Measurements from ENCODE around the gene ELL2.
A peak's percentile ranks its signal among the peaks of the same experiment; 100 is the strongest.
"Not testable (repeated sequence)": the region's sequence is repeated elsewhere in the genome, so short reads cannot be mapped to it uniquely, and the experiment has no call there.

ELL2 gene

GRCh38 chr5:95845391-95845790 lies 116.3 kb downstream of the ELL2 start:
- no peaks in the 10 kb centered on the region for H3K36me3 Mint-ChIP-seq
- no peaks in the 10 kb centered on the region for H3K9me3 Mint-ChIP-seq
- no peak overlapping the region for H3K4me3 Mint-ChIP-seq
- H3K4me1 Mint-ChIP-seq: peaks cover 16% of the 10 kb centered on the region
- ATAC-seq (ENCODE audit: low read depth) (no peak), DNase-seq (ENCODE audit: low spot score in 2 of 2) (no peak)
- no peaks in the 10 kb centered on the region for H3K27me3 Mint-ChIP-seq
- no peak overlapping the region for H3K27ac Mint-ChIP-seq

GRCh38 chr5:95843733-95844223 lies 117.9 kb downstream of the ELL2 start:
- H3K27me3 Mint-ChIP-seq: no peaks in the 10 kb centered on the region
- H3K9me3 Mint-ChIP-seq: no peaks in the 10 kb centered on the region
- H3K36me3 Mint-ChIP-seq: no peaks in the 10 kb centered on the region
- H3K27ac Mint-ChIP-seq: peak overlapping the region; percentile 75
- peaks cover 16% of the 10 kb centered on the region for H3K4me1 Mint-ChIP-seq
- no peak overlapping the region for H3K4me3 Mint-ChIP-seq
- ATAC-seq (ENCODE audit: low read depth) (no peak), DNase-seq (ENCODE audit: low spot score in 2 of 2) (no peak)

- peak in 1 of 2 donors; percentile 34 for DNase-seq (ENCODE audit: low spot score in 2 of 2)
- no peaks in the 10 kb centered on the region for H3K36me3 Mint-ChIP-seq
- peak; percentile 84 for ATAC-seq (ENCODE audit: low read depth)
- H3K4me1 Mint-ChIP-seq: peaks cover 16% of the 10 kb centered on the region
- H3K4me3 Mint-ChIP-seq: peak overlapping the region; percentile 46
- H3K27ac Mint-ChIP-seq: peak overlapping the region; percentile 75
- no peaks in the 10 kb centered on the region for H3K9me3 Mint-ChIP-seq
- H3K27me3 Mint-ChIP-seq: no peaks in the 10 kb centered on the region
These were observed 118.7 kb downstream of the ELL2 start for GRCh38 chr5:95842854-95843544.

GRCh38 chr5:95841914-95842812 lies 119.5 kb downstream of the ELL2 start:
- peak overlapping the region; percentile 75 for H3K27ac Mint-ChIP-seq
- H3K4me3 Mint-ChIP-seq: no peak overlapping the region
- H3K4me1 Mint-ChIP-seq: peaks cover 16% of the 10 kb centered on the region
- no peaks in the 10 kb centered on the region for H3K36me3 Mint-ChIP-seq
- no peaks in the 10 kb centered on the region for H3K27me3 Mint-ChIP-seq
- ATAC-seq (ENCODE audit: low read depth) (no peak), DNase-seq (ENCODE audit: low spot score in 2 of 2) (no peak)
- no peaks in the 10 kb centered on the region for H3K9me3 Mint-ChIP-seq

GRCh38 chr5:95840956-95841705 lies 120.5 kb downstream of the ELL2 start:
- Mint-ChIP-seq H3K4me3 (no peak overlapping the region), H3K4me1 (peaks cover 21% of the 10 kb centered on the region), H3K27ac (no peak overlapping the region), H3K27me3 (no peaks in the 10 kb centered on the region), H3K9me3 (no peaks in the 10 kb centered on the region), H3K36me3 (no peaks in the 10 kb centered on the region)
- no peak for DNase-seq (ENCODE audit: low spot score in 2 of 2)
- ATAC-seq (ENCODE audit: low read depth): no peak

GRCh38 chr5:95839658-95840057 lies 122.0 kb downstream of the ELL2 start:
- Mint-ChIP-seq H3K4me1 (peaks cover 26% of the 10 kb centered on the region), H3K4me3 (no peak overlapping the region)
- no peak for ATAC-seq (ENCODE audit: low read depth)

GRCh38 chr5:95838556-95838955 lies 123.1 kb downstream of the ELL2 start:
- Mint-ChIP-seq H3K36me3 (no peaks in the 10 kb centered on the region), H3K4me1 (peaks cover 32% of the 10 kb centered on the region), H3K4me3 (no peak overlapping the region), H3K27ac (no peak overlapping the region), H3K27me3 (no peaks in the 10 kb centered on the region), H3K9me3 (no peaks in the 10 kb centered on the region)
- DNase-seq (ENCODE audit: low spot score in 2 of 2) (no peak), ATAC-seq (ENCODE audit: low read depth) (no peak)

More at GRCh38 chr5:95839658-95840057, 122.0 kb downstream of the ELL2 start:
- H3K27ac Mint-ChIP-seq: peak overlapping the region; percentile 6
- no peaks in the 10 kb centered on the region for H3K36me3 Mint-ChIP-seq
- H3K9me3 Mint-ChIP-seq: no peaks in the 10 kb centered on the region
- no peak for DNase-seq (ENCODE audit: low spot score in 2 of 2)
- no peaks in the 10 kb centered on the region for H3K27me3 Mint-ChIP-seq

GRCh38 chr5:95838001-95838520 lies 123.6 kb downstream of the ELL2 start:
- H3K4me3 Mint-ChIP-seq: no peak overlapping the region
- DNase-seq (ENCODE audit: low spot score in 2 of 2) (no peak), ATAC-seq (ENCODE audit: low read depth) (no peak)
- peaks cover 31% of the 10 kb centered on the region for H3K4me1 Mint-ChIP-seq
- H3K27me3 Mint-ChIP-seq: no peaks in the 10 kb centered on the region
- no peaks in the 10 kb centered on the region for H3K9me3 Mint-ChIP-seq
- H3K36me3 Mint-ChIP-seq: no peaks in the 10 kb centered on the region
- H3K27ac Mint-ChIP-seq: peak overlapping the region; percentile 13

GRCh38 chr5:95837492-95837891 lies 124.2 kb downstream of the ELL2 start:
- H3K36me3 Mint-ChIP-seq: no peaks in the 10 kb centered on the region
- DNase-seq (ENCODE audit: low spot score in 2 of 2) (no peak), ATAC-seq (ENCODE audit: low read depth) (no peak)
- H3K27ac Mint-ChIP-seq: peak overlapping the region; percentile 13
- no peaks in the 10 kb centered on the region for H3K9me3 Mint-ChIP-seq
- H3K4me3 Mint-ChIP-seq: no peak overlapping the region
- no peaks in the 10 kb centered on the region for H3K27me3 Mint-ChIP-seq
- H3K4me1 Mint-ChIP-seq: peaks cover 32% of the 10 kb centered on the region

- peaks cover 35% of the 10 kb centered on the region for H3K4me1 Mint-ChIP-seq
- H3K27me3 Mint-ChIP-seq; ATAC-seq (ENCODE audit: low read depth); H3K4me3 Mint-ChIP-seq; H3K36me3 Mint-ChIP-seq; DNase-seq (ENCODE audit: low spot score in 2 of 2); H3K9me3 Mint-ChIP-seq: not testable (repeated sequence)
- peak overlapping the region; percentile 89 for H3K27ac Mint-ChIP-seq
These were observed 124.7 kb downstream of the ELL2 start for GRCh38 chr5:95836971-95837370.

GRCh38 chr5:95836544-95836943 lies 125.1 kb downstream of the ELL2 start:
- Mint-ChIP-seq H3K27me3 (no peaks in the 10 kb centered on the region), H3K4me1 (peaks cover 38% of the 10 kb centered on the region), H3K9me3 (no peaks in the 10 kb centered on the region), H3K4me3 (no peak overlapping the region), H3K36me3 (no peaks in the 10 kb centered on the region), H3K27ac (peak overlapping the region; percentile 89)
- ATAC-seq (ENCODE audit: low read depth) (no peak), DNase-seq (ENCODE audit: low spot score in 2 of 2) (no peak)

GRCh38 chr5:95835682-95836385 lies 125.8 kb downstream of the ELL2 start:
- Mint-ChIP-seq H3K27me3 (no peaks in the 10 kb centered on the region), H3K4me1 (peaks cover 34% of the 10 kb centered on the region), H3K36me3 (no peaks in the 10 kb centered on the region), H3K27ac (peak overlapping the region; percentile 89), H3K4me3 (peak overlapping the region; percentile 77), H3K9me3 (no peaks in the 10 kb centered on the region)
- ATAC-seq (ENCODE audit: low read depth) (no peak), DNase-seq (ENCODE audit: low spot score in 2 of 2) (no peak)

Data from memory B cell (primary cell).